Neutrophil (primary cell): ENCODE measurements around the gene TECPR1.

Source experiments
- H3K27ac ChIP-seq: fragments of 200-600 bp; sonication (generic); 2 replicates; pipeline ENCODE4 v1.5.1; 2016; ENCODE audit warnings: mild to moderate bottlenecking, moderate library complexity
- H3K27me3 ChIP-seq: fragments of 200-600 bp; sonication (generic); 2 replicates; pipeline ENCODE4 v1.6.0; 2016; ENCODE audit warnings: mild to moderate bottlenecking
- H3K36me3 ChIP-seq: fragments of 200-600 bp; sonication (generic); 2 replicates; pipeline ENCODE4 v1.5.1; 2017
- H3K4me1 ChIP-seq, 2 experiments: fragments of 200-600 bp in 1 of 2; sonication (generic) in 1 of 2; 1 replicate in 1 of 2; 2 replicates in 1 of 2; pipeline versions ENCODE4 v1.5.1 to v1.6.1; 2013 to 2016; ENCODE audit warnings: low read depth in 1 of 2, low read length in 1 of 2, mild to moderate bottlenecking in 1 of 2, moderate library complexity in 1 of 2; ENCODE audit not compliant: control insufficient read depth in 1 of 2, insufficient read depth in 1 of 2
- H3K4me3 ChIP-seq, 2 experiments: fragments of 200-600 bp in 1 of 2; sonication (generic) in 1 of 2; 1 replicate in 1 of 2; 2 replicates in 1 of 2; pipeline ENCODE4 v1.5.1; 2013 to 2016; ENCODE audit warnings: low read depth in 1 of 2, low read length in 1 of 2, mild to moderate bottlenecking in 1 of 2, moderate library complexity in 1 of 2
- H3K9me3 ChIP-seq: fragments of 200-600 bp; sonication (generic); 2 replicates; pipeline ENCODE4 v1.5.1; 2016
- CTCF ChIP-seq: fragments of 200-600 bp; sonication (generic); IDR thresholded peaks from 2 replicates; pipeline ENCODE4 v1.5.1; 2016; ENCODE audit warnings: antibody characterized with exemption

TECPR1 gene

GRCh38 chr7:98206451-98207330 is 45.3 kb downstream of the TECPR1 start:
- Histone ChIP-seq H3K27me3 (peaks cover 23% of the 10 kb centered on the region), H3K4me1 (peaks cover 10% of the 10 kb centered on the region in 2 experiments), H3K27ac (no peak overlapping the region), H3K9me3 (no peaks in the 10 kb centered on the region), H3K36me3 (peaks cover 74% of the 10 kb centered on the region), H3K4me3 (no peak overlapping the region)
- no peak for TF ChIP-seq CTCF

GRCh38 chr7:98205162-98205845 is 46.7 kb downstream of the TECPR1 start:
- H3K9me3 ChIP-seq, result no peaks in the 10 kb centered on the region
- H3K27ac ChIP-seq, result no peak overlapping the region
- H3K27me3 ChIP-seq, result peaks cover 9% of the 10 kb centered on the region
- no peak overlapping the region for H3K4me3 ChIP-seq
- TF ChIP-seq CTCF, result no peak
- peaks cover 75% of the 10 kb centered on the region for H3K36me3 ChIP-seq
- peaks cover 10% of the 10 kb centered on the region in 2 experiments for H3K4me1 ChIP-seq

- peaks cover 10% of the 10 kb centered on the region in 2 experiments for H3K4me1 ChIP-seq
- TF ChIP-seq CTCF, result no peak
- no peak overlapping the region for H3K27ac ChIP-seq
- H3K36me3 ChIP-seq, result peaks cover 74% of the 10 kb centered on the region
- H3K4me3 ChIP-seq, result no peak overlapping the region
- no peaks in the 10 kb centered on the region for H3K9me3 ChIP-seq
- H3K27me3 ChIP-seq, result peaks cover 3% of the 10 kb centered on the region
These were observed 47.4 kb downstream of the TECPR1 start for GRCh38 chr7:98204670-98205069.

- peaks cover 68% of the 10 kb centered on the region for H3K36me3 ChIP-seq
- H3K9me3 ChIP-seq, result no peaks in the 10 kb centered on the region
- H3K4me3 ChIP-seq, result no peak overlapping the region
- peaks cover 10% of the 10 kb centered on the region in 2 experiments for H3K4me1 ChIP-seq
- no peak overlapping the region for H3K27ac ChIP-seq
- H3K27me3 ChIP-seq, result no peaks in the 10 kb centered on the region
- TF ChIP-seq CTCF, result no peak
These were observed 47.9 kb downstream of the TECPR1 start for GRCh38 chr7:98203964-98204605.

- H3K36me3 ChIP-seq, result peaks cover 61% of the 10 kb centered on the region
- H3K27ac ChIP-seq, result no peak overlapping the region
- H3K9me3 ChIP-seq, result no peaks in the 10 kb centered on the region
- TF ChIP-seq CTCF, result no peak
- no peaks in the 10 kb centered on the region for H3K27me3 ChIP-seq
- no peak overlapping the region for H3K4me3 ChIP-seq
- peaks cover 10% of the 10 kb centered on the region in 2 experiments for H3K4me1 ChIP-seq
These were observed 48.6 kb downstream of the TECPR1 start for GRCh38 chr7:98203261-98203963.
